ENCODE measurements around the gene CLNK. TPM values are rescaled to one million over a fixed set of nuclear protein-coding genes. Genes with fewer than 3 reads are reported as not detected.

Gene CLNK
- total RNA-seq, 1 donor from 2014 or later: not detected

DNA sequence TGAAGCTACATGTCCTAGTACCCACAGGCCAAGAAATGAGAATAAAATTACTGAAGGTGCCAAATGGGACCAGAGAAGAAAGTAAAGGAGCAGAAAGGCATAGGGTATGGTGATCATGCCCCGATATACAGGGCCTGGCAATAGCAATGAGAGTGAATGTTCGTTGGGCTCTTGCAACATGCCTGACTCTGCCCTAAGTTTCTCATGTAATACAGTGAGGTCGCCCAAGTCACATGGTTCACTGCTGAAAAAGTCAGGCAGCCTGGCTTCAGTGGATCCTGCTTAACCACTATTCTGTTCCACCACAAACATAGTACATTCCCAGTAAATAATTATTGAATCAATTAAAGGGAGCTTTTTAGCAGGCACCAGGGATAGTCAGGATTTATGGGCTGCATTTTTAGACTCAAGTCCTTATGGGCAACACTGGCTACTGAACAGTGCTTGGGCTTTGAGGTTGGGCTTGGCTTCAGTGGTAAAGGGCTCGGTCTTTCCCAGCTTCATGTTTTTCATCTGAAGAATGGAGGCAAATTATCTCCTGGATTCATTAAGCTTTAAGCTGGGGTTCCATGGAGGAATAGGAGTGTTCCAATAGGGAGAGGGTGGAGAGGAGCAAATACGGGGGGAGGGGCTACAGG lies 160.3 kb downstream of the CLNK start:
- no peak for DNase-seq (ENCODE audit: low read depth in 2 of 2)

DNA sequence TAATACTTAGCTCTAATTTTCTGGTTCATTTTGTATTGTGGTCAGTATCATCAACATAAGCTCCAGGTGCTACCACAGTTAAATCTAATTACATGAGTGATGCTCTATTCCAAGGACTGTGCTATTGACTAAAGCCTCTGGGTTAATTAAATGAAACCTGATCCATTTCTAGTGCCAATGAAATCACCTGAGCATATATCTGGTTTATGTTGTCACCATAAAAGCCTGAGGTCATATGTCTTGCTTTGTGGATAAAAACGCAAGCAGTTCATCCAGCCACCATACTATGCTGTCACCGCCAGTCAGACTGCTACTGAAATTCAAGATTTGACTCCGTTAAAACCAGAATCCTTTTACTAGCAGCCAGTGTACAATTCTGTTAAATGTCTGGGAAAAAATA lies 163.1 kb downstream of the CLNK start:
- DNase-seq (ENCODE audit: low read depth in 2 of 2): no peak

DNA sequence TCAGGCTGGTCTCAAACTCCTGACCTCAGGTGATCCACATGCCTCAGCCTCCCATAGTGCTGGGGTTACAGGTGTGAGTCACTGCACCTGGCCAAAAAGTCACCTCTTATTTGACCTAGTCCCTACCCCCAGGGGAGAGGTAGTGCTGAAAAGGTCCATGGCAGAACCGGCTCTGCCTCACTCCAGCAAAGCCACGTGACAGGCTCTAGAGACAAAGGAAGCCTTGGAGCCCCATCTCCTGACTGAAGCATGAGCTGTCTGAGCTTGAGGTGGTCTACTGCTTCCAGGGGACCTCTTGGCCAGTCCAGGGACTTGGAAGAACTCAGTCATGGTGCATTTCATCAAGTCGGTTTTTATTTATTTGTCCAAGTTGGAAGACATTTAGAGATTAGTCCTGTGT lies 174.8 kb downstream of the CLNK start:
- no peak for DNase-seq (ENCODE audit: low read depth in 2 of 2)

DNA sequence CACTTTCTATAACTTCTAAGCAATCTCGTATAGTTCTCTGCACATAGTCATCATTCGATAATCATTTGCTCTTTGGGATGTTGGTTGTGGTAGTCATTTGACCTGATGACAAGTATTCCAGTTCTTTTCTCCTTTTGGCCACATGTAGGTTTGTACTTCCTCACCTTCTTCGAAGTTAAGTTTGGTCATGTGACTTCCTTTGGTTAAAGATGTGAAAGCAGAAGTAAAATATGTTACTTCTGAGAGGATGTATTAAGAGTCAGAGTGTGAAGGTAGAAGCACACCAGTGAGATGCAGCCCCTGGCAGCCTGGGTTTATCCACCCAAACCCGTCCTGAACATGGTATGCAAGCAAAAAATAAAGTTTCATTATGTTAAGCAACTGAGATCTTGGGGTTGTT lies 178.5 kb downstream of the CLNK start:
- no peak for DNase-seq (ENCODE audit: low read depth in 2 of 2)

DNA sequence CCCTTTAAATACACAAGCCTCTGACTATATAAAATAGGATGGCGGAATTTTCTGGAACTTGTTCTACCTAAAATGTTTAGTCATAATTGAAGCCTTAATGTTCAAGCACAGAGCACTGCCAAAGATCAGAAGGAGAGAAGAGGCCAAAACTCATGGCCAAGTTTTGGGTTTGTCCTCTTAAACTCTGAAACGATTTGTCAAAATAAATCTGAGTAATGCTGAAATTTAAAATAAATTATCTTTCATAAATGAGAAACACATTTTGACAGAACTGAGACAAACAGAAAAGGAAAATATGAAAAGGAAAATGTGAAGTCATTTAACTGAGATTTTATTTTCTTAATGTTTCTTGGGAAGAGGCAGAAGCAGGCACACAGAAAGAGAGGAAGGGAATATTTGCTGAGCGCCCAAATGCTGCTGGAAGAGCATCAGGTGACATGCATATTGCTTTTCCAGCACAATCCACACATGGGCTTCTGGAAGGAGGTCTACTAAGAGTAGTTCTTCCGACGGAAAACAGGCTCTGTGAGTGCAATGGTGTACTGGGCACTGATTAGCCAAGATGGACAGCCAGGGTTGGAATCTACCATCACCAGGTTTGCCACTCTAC lies 179.9 kb downstream of the CLNK start:
- no peak for DNase-seq (ENCODE audit: low read depth in 2 of 2)

DNA sequence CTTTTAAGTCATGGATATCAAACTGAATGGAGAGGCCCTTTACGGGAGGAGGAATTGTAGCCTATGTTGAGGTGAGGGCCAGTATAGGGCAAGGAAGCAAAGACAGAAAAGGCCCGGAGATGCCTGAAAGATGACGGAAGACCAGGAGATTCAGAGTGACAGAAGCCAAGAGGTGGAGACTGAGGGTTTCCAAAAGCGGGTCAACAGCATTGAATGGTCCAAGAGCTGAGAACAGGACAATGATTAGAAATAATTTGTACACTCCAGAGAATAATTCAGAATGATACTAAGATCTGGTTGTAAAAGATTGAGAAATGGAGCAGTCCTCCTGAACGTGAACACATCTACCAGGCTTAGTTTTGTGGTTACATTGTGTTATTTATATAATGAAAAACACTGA lies 181.9 kb downstream of the CLNK start:
- no peak for DNase-seq (ENCODE audit: low read depth in 2 of 2)

DNA sequence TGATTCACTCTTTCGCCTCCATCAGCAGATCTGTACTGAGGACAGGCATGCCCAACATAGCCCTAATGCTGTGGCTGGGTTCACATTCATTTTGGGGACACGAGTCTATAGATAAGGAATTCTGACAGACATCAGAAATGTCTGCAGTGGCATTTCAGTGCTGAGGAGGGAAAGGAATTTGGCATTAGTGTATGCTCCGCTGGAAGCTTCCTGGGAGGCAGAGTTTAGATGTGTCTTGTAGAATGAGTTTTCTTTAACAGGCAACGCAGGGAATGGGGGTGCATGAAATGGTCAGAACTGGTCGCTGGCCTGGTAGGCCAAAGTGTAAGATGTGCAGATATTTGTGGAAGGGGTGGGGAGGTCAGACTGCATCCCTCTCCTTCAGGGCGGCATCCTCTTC lies 183.8 kb downstream of the CLNK start:
- no peak for DNase-seq (ENCODE audit: low read depth in 2 of 2)

DNA sequence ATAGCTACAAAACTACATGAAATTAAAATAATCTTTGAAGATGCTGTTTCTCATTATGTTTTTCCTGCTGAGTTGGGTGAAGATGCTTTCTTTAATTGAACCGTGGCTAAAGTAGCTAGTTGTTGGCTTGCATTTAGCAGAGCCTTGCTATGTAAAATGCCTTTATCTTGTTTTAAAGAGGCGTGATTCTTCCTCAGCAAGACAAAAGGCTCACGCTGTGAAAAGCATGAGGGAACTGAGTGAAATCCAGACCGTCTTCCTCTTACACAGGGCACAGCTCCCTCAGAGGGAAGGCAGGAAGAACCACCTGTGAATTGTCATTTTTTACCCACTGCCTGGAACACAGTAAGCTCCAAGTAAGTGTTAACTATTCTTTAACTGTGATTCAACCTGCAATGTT lies 188.4 kb downstream of the CLNK start:
- DNase-seq (ENCODE audit: low read depth in 2 of 2): no peak

DNA sequence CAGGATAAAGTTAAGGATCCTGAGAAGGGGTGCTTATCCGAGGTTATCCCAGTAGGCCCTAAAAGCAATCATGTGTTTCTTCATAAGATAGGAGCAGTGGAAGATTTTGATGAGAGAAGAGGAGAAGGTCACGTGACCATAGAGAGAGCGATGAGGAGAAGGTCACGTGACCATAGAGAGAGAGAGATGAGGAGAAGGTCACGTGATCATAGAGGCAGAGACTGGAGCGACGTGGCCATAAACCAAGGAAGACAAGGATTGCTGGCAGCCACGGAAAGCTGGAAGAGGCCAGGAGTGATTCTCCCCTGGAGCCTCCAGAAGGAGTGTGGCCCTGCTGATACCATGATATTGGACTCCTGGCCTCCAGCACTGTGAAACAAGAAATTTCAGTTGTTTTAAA lies 188.9 kb downstream of the CLNK start:
- no peak for DNase-seq (ENCODE audit: low read depth in 2 of 2)

DNA sequence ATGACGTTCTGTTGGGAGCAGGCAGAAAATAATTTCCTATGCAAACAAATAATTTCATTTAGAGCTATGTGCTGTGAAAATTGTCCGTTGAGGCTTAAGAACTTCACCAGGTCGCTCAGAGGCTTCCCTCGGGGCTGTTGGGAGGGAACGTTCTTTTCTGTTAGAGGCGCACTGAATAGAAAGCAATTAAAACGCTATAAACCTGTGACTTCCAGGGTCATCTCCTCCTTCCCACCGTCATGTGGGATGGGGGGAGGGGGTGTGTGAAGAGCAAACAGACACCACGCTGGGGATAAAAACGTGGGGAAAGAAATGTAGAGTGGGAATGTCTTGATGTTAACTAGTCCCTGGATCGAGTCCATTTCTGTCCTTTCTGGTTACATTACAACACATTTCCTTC lies 192.1 kb downstream of the CLNK start:
- no peak for DNase-seq (ENCODE audit: low read depth in 2 of 2)

DNA sequence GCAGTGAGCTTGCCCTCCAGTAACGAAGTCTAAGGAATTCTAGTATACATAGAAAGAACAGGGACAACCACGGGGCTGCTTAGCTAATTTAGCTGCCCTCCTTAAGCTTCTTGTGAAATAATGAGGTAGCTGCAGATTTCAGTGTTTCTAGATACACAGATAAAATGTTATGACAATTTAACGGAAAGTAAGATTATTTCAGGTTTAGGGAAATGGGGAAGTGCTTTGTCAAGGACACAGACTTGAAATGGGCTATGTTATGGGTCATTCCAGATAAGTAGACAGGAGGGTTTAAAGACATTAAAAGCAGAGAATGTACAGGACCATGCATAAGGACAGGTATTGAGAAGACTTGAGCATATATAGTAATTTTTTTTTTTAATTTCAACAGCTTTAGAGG lies 193.2 kb downstream of the CLNK start:
- DNase-seq (ENCODE audit: low read depth in 2 of 2): no peak

DNA sequence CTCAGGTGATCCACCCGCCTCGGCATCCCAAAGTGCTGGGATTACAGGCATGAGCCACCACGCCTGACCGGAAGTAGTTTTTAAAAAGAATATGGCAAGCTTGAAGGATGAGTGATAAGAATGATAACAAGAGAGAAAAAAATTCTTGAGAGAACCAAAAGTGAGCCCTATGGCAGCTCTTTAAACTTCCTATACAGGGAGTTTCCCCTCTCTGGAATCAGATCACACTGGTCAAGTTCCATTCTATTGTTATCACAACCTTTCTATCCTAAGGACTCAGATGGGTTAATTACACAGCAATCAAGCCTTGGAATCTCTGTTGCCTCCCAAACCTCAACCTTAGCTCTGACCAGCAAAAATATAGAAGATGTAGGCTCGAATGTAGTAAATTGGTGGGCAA lies 193.6 kb downstream of the CLNK start:
- no peak for DNase-seq (ENCODE audit: low read depth in 2 of 2)

DNA sequence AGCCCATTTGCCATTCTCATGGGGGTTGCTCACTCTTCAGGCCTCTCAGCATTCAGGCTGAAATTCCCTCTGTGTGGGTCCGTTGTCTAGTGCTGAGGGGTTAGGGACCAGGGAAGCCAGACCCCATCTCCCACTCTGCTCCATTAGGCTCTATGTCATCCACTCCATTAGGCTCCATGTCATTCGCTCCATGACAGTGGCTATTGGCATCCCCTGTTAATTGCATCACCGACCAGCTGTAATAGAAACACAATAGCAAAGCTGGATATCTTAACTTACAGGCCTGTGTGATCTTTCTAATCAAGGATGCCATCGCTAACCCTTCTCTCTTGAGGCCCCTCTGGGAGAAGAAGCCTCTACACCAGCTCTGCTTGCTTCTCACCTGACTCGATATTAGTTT lies 201.7 kb downstream of the CLNK start:
- DNase-seq (ENCODE audit: low read depth in 2 of 2): no peak

DNA sequence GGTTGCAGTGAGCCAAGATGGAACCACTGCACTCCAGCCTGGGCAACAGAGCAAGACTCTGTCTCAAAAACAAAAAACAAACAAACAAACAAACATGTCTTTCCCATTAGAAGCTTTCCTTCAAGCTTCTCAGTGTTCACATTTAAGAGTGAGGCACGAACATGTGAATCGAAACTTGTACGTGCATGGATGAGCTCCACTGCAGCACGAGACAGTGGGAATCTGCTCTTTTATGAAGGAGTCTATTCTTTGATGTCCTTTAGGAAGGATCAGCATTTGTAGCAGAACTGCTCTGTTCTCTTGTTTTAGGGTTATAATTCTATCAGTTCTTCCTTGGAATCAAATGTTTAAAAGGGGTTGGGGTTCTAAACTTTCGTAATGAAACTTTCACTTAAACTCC lies 204.0 kb downstream of the CLNK start:
- no peak for DNase-seq (ENCODE audit: low read depth in 2 of 2)

DNA sequence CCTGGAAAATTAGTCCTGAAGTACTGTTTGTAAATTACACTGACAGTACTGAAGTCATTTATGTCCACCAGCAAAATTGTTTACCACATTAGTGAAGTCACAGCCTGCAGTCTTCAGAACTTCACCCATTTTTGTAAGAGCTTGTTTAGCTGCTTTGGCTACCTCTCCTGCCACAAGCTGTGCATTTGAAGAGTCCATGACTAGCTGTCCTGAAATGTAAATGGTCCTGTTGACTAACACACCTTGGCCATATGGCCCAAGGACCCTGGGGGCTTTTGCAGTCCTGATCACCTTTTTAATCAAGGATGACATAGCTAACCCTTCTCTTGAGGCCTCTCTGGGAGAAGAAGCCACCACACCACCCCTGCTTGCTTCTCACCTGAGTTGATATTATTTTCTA lies 205.9 kb downstream of the CLNK start:
- DNase-seq (ENCODE audit: low read depth in 2 of 2): no peak

DNA sequence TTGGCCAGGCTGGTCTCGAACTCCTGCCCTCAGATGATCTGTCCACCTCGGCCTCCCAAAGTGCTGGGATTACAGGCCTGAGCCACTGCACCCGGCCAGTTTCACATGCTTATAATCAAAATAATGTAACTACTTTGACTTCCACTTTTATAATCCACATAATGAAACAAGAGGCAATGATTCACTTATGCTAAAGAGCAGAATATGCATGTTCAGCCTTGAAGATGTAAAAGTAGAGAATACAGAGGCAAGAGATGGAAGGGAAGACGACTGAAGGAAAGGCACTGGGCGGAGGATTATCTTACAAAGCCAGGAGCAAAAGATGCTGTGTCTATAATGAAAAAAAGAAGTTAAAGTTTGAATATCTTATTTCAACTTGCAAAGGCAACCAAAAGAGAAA lies 214.1 kb downstream of the CLNK start:
- DNase-seq (ENCODE audit: low read depth in 2 of 2): no peak

DNA sequence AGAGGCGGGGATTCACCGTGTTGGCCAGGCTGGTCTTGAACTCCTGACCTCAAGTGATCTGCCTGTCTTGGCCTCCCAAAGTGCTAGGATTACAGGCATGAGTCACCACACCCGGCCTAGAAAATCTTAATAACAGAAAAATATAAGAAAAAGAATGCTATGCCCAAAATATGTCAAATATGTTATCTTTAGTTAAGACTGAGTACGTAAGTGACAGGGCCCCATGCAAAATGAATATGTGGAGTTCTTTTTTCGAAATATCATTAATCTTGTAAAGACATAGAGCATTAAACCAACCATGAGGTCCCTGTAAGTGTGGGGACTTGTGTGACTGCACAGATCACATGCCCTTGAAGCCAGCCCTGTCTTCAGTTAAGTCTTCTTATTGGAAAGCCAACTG lies 218.4 kb downstream of the CLNK start:
- DNase-seq (ENCODE audit: low read depth in 2 of 2): no peak

DNA sequence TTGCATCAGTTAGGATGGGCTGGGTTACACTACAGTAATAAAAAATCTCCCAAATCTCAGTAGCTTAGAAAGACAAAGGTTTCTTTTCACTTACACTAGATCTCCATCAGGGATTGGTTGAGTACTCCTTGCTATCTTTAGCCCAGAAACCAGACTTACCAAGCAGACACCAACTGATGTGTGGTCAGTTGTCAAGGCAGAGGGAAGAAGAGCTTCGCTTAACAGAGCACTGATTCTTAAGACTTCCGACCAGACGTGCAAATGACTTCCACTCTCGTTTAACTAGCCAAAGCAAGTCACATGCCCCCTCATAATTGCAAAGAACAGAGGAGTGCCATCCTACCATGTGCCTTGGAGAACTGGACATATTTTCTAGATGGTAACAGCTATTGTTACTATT lies 221.7 kb downstream of the CLNK start:
- DNase-seq (ENCODE audit: low read depth in 2 of 2): no peak

DNA sequence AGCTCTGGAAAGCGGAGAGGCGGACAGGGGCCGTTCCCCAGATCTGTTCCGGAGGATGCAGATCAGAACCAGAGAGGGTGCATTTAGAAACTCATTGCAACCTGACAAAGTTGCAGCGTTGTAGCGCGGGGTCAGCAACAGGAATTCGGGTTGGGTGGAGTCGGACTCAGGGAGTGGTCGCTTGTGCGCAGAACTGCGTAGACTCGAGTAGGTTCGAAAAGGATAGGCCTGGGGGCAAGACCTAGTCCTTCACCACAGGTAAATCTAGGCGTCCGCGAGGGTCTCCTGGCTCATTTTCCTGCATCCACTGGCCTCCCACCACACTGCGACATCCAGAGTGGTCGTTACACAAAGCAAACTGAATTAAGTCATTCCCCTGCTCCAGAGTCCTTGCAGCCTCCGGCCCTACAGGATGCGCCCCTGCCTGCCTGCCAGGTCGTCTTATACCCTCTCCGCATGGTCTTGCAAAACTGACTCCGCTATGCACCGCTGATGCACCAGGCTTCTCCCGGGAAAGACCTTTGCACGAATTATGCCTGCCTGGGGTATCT lies 222.6 kb downstream of the CLNK start:
- DNase-seq (ENCODE audit: low read depth in 2 of 2): no peak

DNA sequence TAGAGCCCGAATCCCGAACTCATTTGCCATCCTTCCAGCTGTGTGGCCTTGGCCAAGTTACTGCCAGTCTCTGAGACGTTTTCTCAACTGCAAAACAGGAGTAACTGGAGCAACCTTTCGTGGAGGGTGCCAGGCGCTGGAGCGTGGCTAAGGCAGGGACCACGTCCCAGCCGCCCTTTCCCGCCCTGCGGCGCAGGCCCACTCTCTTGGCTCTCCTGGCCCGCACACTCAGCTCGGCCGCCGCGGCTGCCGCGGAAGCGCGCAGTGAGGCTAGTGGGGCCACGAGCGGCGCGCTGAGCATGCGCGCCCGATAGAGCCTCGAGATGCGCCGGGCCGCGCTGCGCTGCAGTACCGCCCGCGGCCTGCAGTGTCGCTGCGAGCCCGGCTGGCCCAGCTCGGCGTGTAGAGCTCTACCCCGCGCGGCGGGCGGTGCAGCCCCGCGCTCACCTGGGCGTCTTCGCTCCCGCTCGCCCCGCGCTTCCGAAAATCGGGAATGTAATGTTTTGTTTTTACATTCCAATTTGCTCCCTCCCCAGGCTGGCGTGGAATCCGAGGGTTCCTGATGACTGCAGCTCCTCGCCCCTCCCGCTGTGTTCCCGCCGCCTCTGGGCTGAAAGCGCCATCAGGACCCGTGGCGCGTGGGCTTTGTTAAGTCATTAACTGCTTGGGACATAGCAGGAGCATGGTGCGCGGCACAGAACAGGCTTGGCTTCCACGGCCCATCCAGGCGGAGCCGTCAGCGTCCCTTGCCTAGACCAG lies 223.3 kb downstream of the CLNK start:
- DNase-seq (ENCODE audit: low read depth in 2 of 2): peak; percentile 47 to 77

DNA sequence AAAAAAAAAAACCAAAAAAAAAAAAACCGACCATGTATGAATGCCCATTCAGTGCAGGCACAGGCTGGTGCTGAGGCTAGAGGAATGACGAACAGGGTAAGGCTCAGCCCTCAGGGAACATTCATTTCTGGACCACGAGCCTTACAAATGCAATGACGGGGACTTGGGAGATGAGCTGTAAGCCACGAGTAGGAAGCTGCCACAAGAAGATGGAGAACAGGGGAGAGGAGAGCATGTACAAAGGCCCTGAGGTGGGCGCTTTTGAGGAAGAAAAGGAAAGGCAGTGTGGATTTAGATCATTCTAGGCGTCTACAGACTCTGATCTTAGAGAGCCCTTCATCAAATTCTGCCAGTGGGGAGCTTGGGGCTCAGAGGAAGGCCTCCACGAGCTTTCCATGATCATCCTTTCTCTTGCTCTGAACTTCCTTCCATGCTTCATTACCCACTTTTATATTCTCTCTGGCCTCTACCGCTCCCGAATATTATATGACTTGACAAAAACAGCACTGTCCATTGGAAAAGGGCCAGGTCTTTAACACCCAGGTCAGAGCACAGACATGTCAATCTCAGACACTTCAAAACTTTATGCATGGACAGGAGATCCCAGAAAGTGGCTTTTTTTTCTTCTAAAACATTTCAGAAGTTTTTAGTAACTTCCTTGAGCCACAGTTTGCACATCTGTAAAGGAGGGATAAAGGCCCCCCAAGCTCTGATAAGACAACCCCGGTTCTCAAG lies 224.1 kb downstream of the CLNK start:
- no peak for DNase-seq (ENCODE audit: low read depth in 2 of 2)

DNA sequence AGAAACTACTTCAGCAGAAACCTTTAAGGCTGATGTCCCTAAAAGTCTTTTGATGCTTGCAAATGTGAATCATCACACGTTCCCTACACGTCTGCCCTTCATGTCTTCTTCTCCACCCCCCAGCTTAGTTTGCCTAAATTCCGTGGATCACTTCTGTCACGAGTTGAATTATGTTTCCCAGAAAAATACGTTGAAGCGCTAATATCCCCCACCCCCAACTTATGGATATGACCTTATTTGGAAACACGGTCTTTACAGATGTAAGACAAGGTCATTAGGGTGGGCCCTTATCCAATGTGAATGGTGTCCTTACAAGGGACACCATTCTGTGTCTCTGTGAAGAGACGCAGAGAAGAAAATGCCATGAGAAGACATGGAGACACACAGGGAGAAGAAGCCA lies 225.3 kb downstream of the CLNK start:
- no peak for DNase-seq (ENCODE audit: low read depth in 2 of 2)

All from lung microvascular endothelial cell (primary cell).